DMS53 treated with DMSO at 0.1 percent for 48 hours (cell line): ENCODE data around the gene ZCCHC7.
"Not testable (repeated sequence)": the region's sequence is repeated elsewhere in the genome, so short reads cannot be mapped to it uniquely, and the experiment has no call there.

Experiments used
- DNase-seq: peaks from one replicate; lab custom pipeline; 2025; ENCODE audit not compliant: unreplicated experiment; lab: John Stamatoyannopoulos, UW

Gene ZCCHC7

DNA sequence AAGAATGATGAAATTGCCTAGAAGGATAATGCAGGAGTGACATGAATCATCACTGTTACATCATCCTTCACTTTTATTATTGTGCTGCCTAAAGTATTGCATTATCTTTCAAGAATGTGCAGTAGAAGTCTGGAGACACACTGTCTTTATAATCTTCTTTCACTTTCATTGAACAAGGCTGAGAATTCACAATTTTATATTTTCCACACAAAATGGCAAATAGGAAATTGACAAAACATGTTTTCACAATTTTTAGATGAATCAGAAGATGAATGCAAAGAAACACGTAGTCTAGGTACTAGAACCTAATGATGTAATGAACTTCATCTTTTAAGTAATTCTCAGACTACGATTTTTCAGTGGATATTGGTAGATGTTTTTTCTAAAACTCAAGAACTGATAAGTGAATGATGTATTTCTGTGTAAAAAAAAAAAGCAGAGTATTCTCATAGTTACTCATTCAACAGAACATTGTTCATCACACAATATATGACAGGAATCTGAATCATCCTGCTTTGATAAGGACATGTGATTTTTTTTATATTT, 170.6 kb downstream of the ZCCHC7 start:
- DNase-seq = no peak

- DNase-seq = not testable (repeated sequence)
Measured at GRCh38 chr9:37291612-37292238, 171.4 kb downstream of the ZCCHC7 start.

DNA sequence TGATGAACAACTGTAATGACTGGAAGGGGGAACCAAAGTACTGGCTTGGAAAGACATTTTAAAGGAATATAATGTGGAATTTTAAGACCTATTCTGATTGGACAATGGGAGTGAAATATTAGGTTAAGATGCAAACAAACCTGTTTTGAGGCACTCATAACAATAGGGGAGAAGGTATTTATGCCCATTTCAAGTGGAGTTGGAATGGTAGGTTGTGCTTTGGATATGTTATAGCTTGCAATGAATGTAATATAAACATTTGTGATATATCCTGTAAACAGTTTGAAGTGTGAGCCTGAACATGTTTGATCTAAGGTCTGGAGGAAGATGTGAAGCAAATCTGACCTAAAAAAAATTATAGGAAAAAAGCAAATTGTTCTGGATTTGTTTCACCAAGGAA, 172.5 kb downstream of the ZCCHC7 start:
- DNase-seq = no peak

DNA sequence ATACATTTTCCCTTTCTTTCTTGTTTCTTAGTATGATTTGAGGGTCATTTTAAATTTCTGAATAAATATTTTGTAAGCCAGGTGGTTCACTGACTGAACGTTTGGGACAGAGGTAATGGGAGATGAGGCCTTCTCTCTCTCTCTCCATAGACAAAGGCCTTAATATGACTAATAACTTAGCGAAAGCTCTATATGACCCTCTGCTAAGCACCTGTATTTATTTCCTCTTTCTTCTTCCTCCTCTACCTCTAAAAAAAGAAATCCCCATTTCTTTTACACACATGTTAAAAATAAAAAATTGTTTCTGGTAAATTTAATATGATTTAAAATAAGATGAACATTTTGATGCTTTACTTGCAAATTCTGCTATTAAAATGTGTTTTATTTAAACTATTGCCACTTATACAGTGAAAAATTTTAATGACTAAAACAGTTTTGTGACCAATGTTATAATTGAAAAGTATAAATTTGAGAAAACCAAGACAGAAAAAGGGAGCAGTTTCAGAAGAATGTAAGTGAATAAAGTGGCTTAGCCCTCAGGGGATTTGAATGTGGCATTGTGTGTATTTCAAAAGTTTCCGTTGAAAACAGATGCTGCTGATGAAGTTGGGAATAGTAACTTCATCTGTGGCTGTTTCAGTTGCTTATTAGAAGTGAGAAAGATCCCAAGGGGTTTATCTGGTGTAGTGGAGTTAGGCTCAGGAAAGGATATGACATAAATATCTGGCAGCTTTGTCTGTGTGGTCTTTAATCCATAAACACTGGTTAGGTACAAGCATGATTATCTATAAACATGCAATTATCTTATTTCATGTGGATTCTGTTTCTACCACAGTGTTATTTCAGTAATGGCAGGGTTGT, 173.5 kb downstream of the ZCCHC7 start:
- peak; percentile 29 for DNase-seq

GRCh38 chr9:37295178-37295577, 174.8 kb downstream of the ZCCHC7 start:
- DNase-seq = no peak

DNA sequence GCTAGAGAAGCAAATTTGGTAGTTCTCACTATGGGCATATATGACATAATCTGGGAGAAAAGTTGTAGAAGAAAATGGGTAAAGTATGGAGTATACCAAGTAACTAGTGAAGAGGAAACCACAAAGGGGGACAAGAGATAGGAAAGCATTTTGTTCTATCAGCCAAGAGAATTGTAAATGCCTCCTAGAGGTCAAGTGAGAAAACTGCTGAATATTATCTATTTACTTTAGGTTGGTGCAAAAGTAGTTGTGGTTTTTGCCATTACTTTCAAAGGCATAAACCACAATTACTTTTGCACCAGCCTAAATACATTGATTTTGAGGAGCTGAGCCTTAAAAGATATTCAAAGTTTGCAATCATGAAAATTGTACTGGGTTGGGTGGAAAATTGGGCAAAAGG, 175.4 kb downstream of the ZCCHC7 start:
- DNase-seq = no peak

DNA sequence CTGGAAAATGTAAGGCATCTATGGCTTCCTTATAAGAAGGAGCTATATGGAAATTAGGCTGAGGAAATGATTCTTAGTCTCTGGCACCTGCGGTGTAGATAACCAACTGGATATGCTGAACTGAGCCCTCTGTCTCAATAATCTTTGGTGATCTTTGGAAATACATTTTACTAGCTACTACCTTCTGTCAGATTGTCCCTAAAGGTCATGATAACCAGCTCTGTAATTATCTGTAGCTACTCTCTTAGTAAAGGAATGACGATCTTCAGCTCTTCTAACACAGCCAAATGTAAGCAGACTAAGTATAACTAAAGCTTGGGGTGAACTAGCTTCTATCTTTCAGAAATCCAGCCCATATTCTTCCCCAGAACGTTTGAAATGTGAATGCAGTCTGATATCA, 177.2 kb downstream of the ZCCHC7 start:
- no peak for DNase-seq

- DNase-seq = peak; percentile 28
Measured at GRCh38 chr9:37300620-37301019, 180.2 kb downstream of the ZCCHC7 start.

DNA sequence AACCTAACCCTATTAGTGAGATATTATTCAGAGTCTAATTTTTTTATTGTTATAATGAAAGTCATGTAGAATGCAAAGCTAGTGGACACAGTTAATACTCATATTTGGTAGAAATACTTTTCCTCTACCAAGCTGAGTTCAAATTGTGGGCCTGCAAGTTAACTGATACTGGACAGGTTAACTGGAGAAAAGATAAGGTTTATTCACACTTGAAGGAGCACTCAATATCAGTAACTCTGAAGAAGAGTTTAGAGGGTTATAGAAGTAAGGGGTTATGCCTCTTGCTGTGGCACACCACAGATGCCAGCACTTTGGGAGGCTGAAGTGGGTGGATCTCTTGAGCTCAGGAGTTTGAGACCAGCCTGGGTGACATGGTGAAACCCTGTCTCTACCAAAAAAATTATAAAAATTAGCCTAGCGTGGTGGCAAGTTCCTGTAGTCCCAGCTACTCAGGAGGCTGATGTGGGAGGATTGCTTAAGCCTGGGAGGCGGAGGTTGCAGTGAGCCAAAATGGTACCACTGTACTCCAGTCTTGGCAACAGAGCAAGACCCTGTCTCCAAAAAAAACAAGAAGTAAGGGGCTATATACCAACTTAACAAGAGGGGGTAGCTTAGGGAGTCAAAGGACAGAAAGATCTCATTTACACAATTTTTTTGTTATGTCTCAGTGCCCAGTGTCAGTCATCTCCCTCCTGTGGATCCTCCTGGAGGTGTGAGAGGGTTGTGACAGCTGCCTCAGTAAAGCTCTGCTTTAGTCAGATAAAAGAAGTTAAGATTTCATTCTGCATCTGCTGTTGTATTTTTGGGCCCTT, 180.9 kb downstream of the ZCCHC7 start:
- no peak for DNase-seq

DNA sequence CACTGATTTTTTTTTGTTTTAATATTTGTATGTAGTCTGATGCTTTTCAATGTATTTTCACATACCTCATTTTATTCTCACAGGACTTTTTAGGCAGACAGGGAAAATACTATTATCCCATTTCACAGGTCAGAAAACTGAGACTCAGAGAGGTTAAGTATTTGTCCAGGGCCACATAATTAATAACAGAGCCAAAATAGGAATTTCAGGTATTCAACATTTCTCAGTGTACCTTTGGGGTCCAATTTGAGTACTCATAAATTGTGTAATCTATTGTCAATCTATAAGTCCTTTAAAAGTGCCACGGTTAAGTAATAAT, 181.4 kb downstream of the ZCCHC7 start:
- no peak for DNase-seq

- DNase-seq = peak; percentile 24
Measured at GRCh38 chr9:37302277-37302676, 181.9 kb downstream of the ZCCHC7 start.

GRCh38 chr9:37303272-37303671, 182.9 kb downstream of the ZCCHC7 start:
- DNase-seq = not testable (repeated sequence)

GRCh38 chr9:37309136-37309535, 188.8 kb downstream of the ZCCHC7 start:
- DNase-seq = no peak

- DNase-seq = no peak
Measured at GRCh38 chr9:37311938-37312708, 191.7 kb downstream of the ZCCHC7 start.

DNA sequence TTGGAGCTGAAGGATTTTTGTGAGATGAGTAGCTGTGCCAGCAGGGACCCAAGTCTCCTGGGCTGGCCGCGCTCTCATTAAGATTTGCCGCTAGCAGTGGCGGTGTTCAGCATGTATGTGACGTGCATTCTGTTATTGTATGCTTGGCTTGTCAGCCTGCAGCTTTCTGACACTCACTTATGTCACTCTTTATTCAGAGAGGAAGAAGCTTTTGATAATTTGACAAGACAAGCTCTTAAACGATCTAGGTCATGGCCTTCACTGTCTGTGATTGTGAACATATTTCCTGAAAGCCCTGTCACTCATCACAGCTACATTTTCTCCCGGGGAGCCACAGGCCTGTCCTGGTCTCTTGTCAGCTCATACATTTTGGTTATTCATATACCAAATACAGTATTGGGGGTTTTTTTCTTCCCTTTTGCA, 203.9 kb downstream of the ZCCHC7 start:
- DNase-seq = peak; percentile 86

- no peak for DNase-seq
Measured at GRCh38 chr9:37324691-37325490, 204.5 kb downstream of the ZCCHC7 start.

GRCh38 chr9:37325778-37326177, 205.4 kb downstream of the ZCCHC7 start:
- DNase-seq = no peak

DNA sequence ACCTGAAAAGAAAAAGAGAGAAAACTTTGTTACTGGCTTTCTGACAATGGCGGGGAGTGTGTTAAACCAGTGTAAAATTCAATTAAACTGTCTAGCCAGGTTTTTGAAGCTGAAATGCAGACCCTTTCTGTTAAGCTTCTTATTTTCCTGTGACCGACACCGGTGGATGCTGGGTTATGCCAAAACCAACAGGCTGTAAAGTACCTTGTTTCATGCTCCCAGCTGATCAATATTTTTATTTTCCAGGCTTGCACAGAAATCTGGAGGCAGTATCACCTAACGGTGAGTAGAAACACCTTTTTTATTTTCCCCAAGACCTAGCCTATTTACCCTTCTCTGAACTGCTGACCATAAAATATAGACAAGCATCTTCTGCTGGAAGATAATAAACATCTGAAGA, 207.2 kb downstream of the ZCCHC7 start:
- DNase-seq = no peak

DNA sequence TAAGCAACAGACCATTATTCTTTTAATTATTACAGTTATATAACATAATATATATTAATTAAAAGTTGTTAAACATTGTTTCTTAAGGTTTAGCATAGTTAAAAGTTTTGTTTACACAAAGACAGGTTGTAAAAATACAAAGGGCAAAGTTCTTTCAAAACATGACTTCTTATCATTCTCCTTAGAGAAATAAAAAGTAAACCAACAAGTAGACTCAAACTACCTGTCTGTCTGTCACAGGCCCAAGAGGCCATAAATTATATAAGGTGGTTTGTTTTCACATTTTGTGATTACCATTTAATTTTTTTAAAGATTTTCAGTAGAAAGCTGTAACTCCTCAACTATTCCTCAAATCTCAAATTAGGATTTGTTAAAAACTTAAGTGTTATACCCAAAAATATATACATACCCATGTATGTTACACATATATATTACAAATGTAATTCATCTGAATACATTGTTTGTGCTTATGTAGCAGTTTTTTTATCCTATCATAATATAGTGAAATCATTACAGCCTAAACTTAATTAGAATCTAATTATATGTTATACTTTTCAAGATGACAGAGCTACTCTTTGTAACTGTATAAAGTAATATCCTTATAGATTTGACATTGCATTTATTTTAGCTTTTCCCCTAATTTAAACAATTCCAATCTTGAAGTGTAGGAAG, 208.3 kb downstream of the ZCCHC7 start:
- DNase-seq = no peak
